Omental fat pad (tissue), 4 donors: ENCODE data around the gene KDM4F. TPM values are rescaled to one million over a fixed set of nuclear protein-coding genes. Genes with fewer than 3 reads are reported as not detected.

ENCODE experiments used
- ATAC-seq: fragments of 150-250 bp; one replicate; pipeline ENCODE4 v1.9.1; 2016; ENCODE audit warnings: mild to moderate bottlenecking, moderate library complexity; ENCODE audit not compliant: low FRiP score
- DNase-seq: peaks from one replicate; pipeline ENCODE4 v3.0.0-alpha.2; 2019; ENCODE audit warnings: low spot score
- CTCF ChIP-seq, 3 donors: fragments of 450-650 bp; IDR thresholded peaks; one replicate each; pipeline ENCODE4 v1.5.1; 2016 to 2017; ENCODE audit warnings: antibody characterized with exemption in 3 of 3, mild to moderate bottlenecking in 3 of 3, moderate library complexity in 2 of 3
- total RNA-seq, 4 donors: library from RNA; depleted of rRNA; stranded (reverse); fragments of >200 nt; gene quantifications; one replicate each; pipeline ENCODE4 v1.1.0, GENCODE V29; 2016

Gene KDM4F
- total RNA-seq, 4 donors from 2014 or later = not detected

- ATAC-seq (peak; percentile 17), DNase-seq (no peak)
- TF ChIP-seq CTCF (IDR thresholded peaks at IDR 0.05) = no peak
These were observed 25.8 kb downstream of the KDM4F start for GRCh38 chr11:95074792-95075563.

- no peak for DNase-seq
- TF ChIP-seq CTCF (IDR thresholded peaks at IDR 0.05) = no peak
- peak; percentile 53 for ATAC-seq
These were observed 27.2 kb downstream of the KDM4F start for GRCh38 chr11:95076416-95076815.

- no peak for DNase-seq
- no peak for TF ChIP-seq CTCF (IDR thresholded peaks at IDR 0.05)
- no peak for ATAC-seq
These were observed 27.8 kb downstream of the KDM4F start for GRCh38 chr11:95076981-95077380.

- ATAC-seq (peak; percentile 63), DNase-seq (no peak)
- TF ChIP-seq CTCF (IDR thresholded peaks at IDR 0.05) = no peak
These were observed 29.3 kb downstream of the KDM4F start for GRCh38 chr11:95078526-95078925.

GRCh38 chr11:95081010-95081409 lies 31.8 kb downstream of the KDM4F start:
- ATAC-seq (no peak), DNase-seq (no peak)
- TF ChIP-seq CTCF (IDR thresholded peaks at IDR 0.05) = no peak

- no peak for TF ChIP-seq CTCF (IDR thresholded peaks at IDR 0.05)
- DNase-seq = no peak
- ATAC-seq = no peak
These were observed 32.2 kb downstream of the KDM4F start for GRCh38 chr11:95081412-95081811.

- no peak for TF ChIP-seq CTCF (IDR thresholded peaks at IDR 0.05)
- ATAC-seq = no peak
- no peak for DNase-seq
These were observed 33.4 kb downstream of the KDM4F start for GRCh38 chr11:95082576-95083001.
